HepG2 (cell line): Measurements from ENCODE around the gene FYB2. TPM values are rescaled to one million over a fixed set of nuclear protein-coding genes. Genes with fewer than 3 reads are reported as not detected.

Experiments
- ATAC-seq: fragments of 200-7000 bp; cut with Tn5 transposase; 3 replicates; pipeline ENCODE4 v1.9.1; 2020; ENCODE audit warnings: mild to moderate bottlenecking, moderate library complexity
- BruUV-seq: library from RNA; stranded (reverse); fragments of 400-500 nt; replicated peaks from 2 replicates; lab custom pipeline; 2021; lab: Mats Ljungman, UMichigan
- CTCF ChIA-PET: fragments of 300-600 bp; formaldehyde crosslinking; extraction: SDS; loops from one replicate; lab custom pipeline; 2021; ENCODE audit warnings: low total read pairs, inconsistent platforms, low intra/inter-chr PET ratio; lab: Yijun Ruan, JAX
- POLR2A ChIA-PET: fragments of 350-600 bp; sonication (Branson Sonifier 250); formaldehyde crosslinking; loops from one replicate; lab custom pipeline; 2020; ENCODE audit warnings: antibody characterized with exemption, inconsistent platforms; lab: Yijun Ruan, JAX
- DNase-seq: peaks from one replicate; pipeline ENCODE4 v3.0.0-alpha.2; 2015; ENCODE audit warnings: low spot score
- FAIRE-seq: peaks from 3 replicates; lab custom pipeline; 2011; peaks lifted over from hg19 to GRCh38; lab: Jason Lieb, UNC
- H2AFZ ChIP-seq: one replicate; pipeline ENCODE4 v1.6.1; 2011; ENCODE audit warnings: low read length, inconsistent platforms
- H3K27ac ChIP-seq: fragments of 300-600 bp; 3 replicates; pipeline ENCODE4 v1.8.0; 2011; ENCODE audit warnings: mixed run types, mild to moderate bottlenecking, mixed read lengths, low read length, inconsistent platforms; ENCODE audit not compliant: insufficient read depth; ENCODE audit errors: extremely low read length
- H3K27me3 ChIP-seq, 2 experiments: fragments of 200-600 bp in 1 of 2; 2 replicates in 1 of 2; 3 replicates in 1 of 2; pipeline versions ENCODE4 v1.6.0 to v1.8.0; 2011; ENCODE audit warnings: low read length in 2 of 2, mild to moderate bottlenecking in 2 of 2, moderate library complexity in 2 of 2, inconsistent platforms in 1 of 2; ENCODE audit not compliant: insufficient read depth in 2 of 2, control insufficient read depth in 1 of 2
- H3K36me3 ChIP-seq, 2 experiments: fragments of 200-600 bp in 1 of 2; replicated peaks in 1 of 2; 2 replicates in 1 of 2; 3 replicates in 1 of 2; pipeline versions ENCODE4 v1.5.1 to v1.8.0; 2011; ENCODE audit warnings: low read length in 2 of 2, inconsistent platforms in 1 of 2; ENCODE audit not compliant: insufficient read depth in 2 of 2, control insufficient read depth in 1 of 2
- H3K4me1 ChIP-seq: 2 replicates; pipeline ENCODE4 v1.5.1; 2012; ENCODE audit warnings: low read length, inconsistent platforms; ENCODE audit not compliant: insufficient read depth
- H3K4me2 ChIP-seq: 2 replicates; pipeline ENCODE4 v1.6.0; 2011; ENCODE audit warnings: low read depth, low read length, inconsistent platforms
- H3K4me3 ChIP-seq, 3 experiments: fragments of 200-600 bp in 1 of 3; sonication (generic), shearing (Covaris generic) in 1 of 3; replicated peaks in 1 of 3; 2 replicates each; pipeline ENCODE4 v1.5.1; 2011 to 2016; ENCODE audit warnings: low read length in 3 of 3, inconsistent platforms in 2 of 3, low read depth in 2 of 3, mild to moderate bottlenecking in 2 of 3, control low read depth in 1 of 3, mixed read lengths in 1 of 3; ENCODE audit not compliant: insufficient read depth in 1 of 3
- H3K79me2 ChIP-seq: one replicate; pipeline ENCODE4 v1.6.1; 2011; ENCODE audit warnings: low read length, inconsistent platforms; ENCODE audit not compliant: insufficient read depth
- H3K9ac ChIP-seq: 2 replicates; pipeline ENCODE4 v1.6.0; 2011; ENCODE audit warnings: mild to moderate bottlenecking, low read depth, low read length, inconsistent platforms; ENCODE audit not compliant: insufficient read depth
- H3K9me3 ChIP-seq: 2 replicates; pipeline ENCODE4 v1.5.1; 2012; ENCODE audit warnings: mild to moderate bottlenecking, low read length
- H4K20me1 ChIP-seq: 2 replicates; pipeline ENCODE4 v1.6.0; 2011; ENCODE audit warnings: inconsistent platforms, mild to moderate bottlenecking, low read length, moderate library complexity; ENCODE audit not compliant: insufficient read depth
- ARNT ChIP-seq: fragments of 450-650 bp; IDR thresholded peaks from 2 replicates; pipeline ENCODE4 v1.6.1; 2017
- ATAD3A ChIP-seq: sonication (generic); formaldehyde crosslinking; IDR thresholded peaks from 2 replicates; pipeline ENCODE4 v1.4.0; 2020; ENCODE audit warnings: missing genetic modification reagents
- BHLHE40 ChIP-seq: IDR thresholded peaks from 2 replicates; pipeline ENCODE4 v1.6.1; 2011; ENCODE audit warnings: low read length, improper control_type of control experiment
- DPF2 ChIP-seq: sonication (generic); formaldehyde crosslinking; IDR thresholded peaks from 2 replicates; pipeline ENCODE4 v1.4.0; 2020; ENCODE audit warnings: mild to moderate bottlenecking, low read depth, missing genetic modification reagents, borderline replicate concordance
- FOSL2 ChIP-seq: sonication (generic); formaldehyde crosslinking; IDR thresholded peaks from 2 replicates; pipeline ENCODE4 v1.4.0; 2020; ENCODE audit warnings: missing genetic modification reagents
- PCBP2 ChIP-seq: fragments of 200-400 bp; formaldehyde crosslinking; optimal IDR thresholded peaks from 2 replicates; pipeline ENCODE3; 2018; ENCODE audit warnings: low read length, low read depth; ENCODE audit not compliant: poor library complexity, severe bottlenecking
- SIX4 ChIP-seq: sonication (generic); formaldehyde crosslinking; IDR thresholded peaks from 2 replicates; pipeline ENCODE4 v1.4.0; 2020; ENCODE audit warnings: missing genetic modification reagents
- SOX5 ChIP-seq: IDR thresholded peaks from 2 replicates; pipeline ENCODE4 v1.6.1; 2016; ENCODE audit warnings: borderline replicate concordance
- TBX3 ChIP-seq: fragments of 450-650 bp; IDR thresholded peaks from 2 replicates; pipeline ENCODE4 v1.6.1; 2017; ENCODE audit warnings: antibody characterized with exemption, mild to moderate bottlenecking, inconsistent platforms, borderline replicate concordance
- ZNF142 ChIP-seq: sonication (generic); formaldehyde crosslinking; IDR thresholded peaks from 2 replicates; pipeline ENCODE4 v1.4.0; 2020; ENCODE audit warnings: missing genetic modification reagents
- ZNF253 ChIP-seq: sonication (generic); formaldehyde crosslinking; IDR thresholded peaks from 2 replicates; pipeline ENCODE4 v1.8.0; 2022; ENCODE audit warnings: mild to moderate bottlenecking, missing genetic modification reagents, borderline replicate concordance
- ZNF280D ChIP-seq: sonication (generic); formaldehyde crosslinking; IDR thresholded peaks from 2 replicates; pipeline ENCODE4 v1.5.1; 2020; ENCODE audit warnings: mild to moderate bottlenecking, missing genetic modification reagents
- WGBS: methylation state at CpG from one replicate; pipeline ENCODE4 v1.1.6; 2017; ENCODE audit warnings: low lambda C conversion rate; 5-methylcytosine and 5-hydroxymethylcytosine counted together
- in situ Hi-C: cut with HindIII; loops from 2 replicates; pipeline ENCODE4 v1.10.0; 2017; ENCODE audit warnings: low pct_unique_long_range_greater_than_20kb; ENCODE audit not compliant: extremely low pct_ligation_motif_present
- intact Hi-C: fragments of 100-400 bp; cut with micrococcal nuclease; formaldehyde crosslinking; loops from one replicate; pipeline ENCODE4 v1.10.0; 2022; ENCODE audit not compliant: unreplicated experiment
- polyA plus RNA-seq, 8 experiments: library from polyadenylated mRNA; depleted of rRNA in 3 of 8; stranded (reverse) in 7 of 8; unstranded in 1 of 8; fragments of >200 nt; fragmentation: Illumina TruSeq in 4 of 8; extraction: Trizol in 4 of 8; gene quantifications; 2 replicates each; pipeline versions ENCODE4 v1.2.1 to v1.2.3, GENCODE V29; 2011 to 2016; ENCODE audit warnings: low read depth in 4 of 8, missing spikeins in 1 of 8, mixed read lengths in 1 of 8; ENCODE audit not compliant: insufficient read depth in 1 of 8
- total RNA-seq, 5 experiments: library from RNA; depleted of rRNA; stranded (reverse); fragments of >200 nt; fragmentation: Illumina TruSeq; extraction: Trizol; gene quantifications; 2 replicates each; pipeline ENCODE4 v1.2.3, GENCODE V29; 2016; ENCODE audit warnings: low read depth in 1 of 5

Gene FYB2
- total and polyA plus RNA-seq, 2 of the 13 experiments (the other 11 are each of a cell fraction or from before 2014, with no cell fraction given) = 1.2 to 2.7 TPM

DNA sequence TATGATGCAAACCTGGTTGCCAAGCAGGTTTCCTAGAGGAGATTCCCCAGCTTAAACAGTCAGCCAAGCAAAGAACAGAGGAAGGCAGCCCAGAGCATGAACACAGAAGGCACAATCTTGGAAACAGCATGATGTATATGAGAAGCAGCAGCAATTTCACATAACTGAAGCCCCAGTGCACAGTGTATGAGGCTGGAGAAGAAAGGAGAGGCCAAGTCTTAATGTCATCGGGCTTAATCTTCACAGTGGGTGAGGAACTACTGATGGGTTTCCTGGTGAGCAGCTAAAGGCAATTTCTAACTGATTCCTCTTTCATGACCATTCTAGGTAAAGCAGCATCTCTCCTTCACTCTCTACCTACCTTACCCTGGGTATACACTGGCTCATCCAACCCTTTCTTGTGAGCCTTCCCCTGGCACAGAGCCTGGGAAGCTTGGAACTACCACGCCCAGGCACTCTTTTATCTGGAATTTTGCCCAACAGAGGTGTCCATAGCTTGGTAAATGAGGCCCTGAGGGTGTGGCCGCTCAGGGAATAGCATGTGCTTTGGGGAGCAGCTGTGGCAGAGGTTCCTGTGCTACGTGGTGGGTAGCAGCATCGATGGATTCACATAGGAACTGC lies 22.0 kb downstream of the FYB2 start:
- Histone ChIP-seq H3K27me3 (no peaks in the 10 kb centered on the region), H3K9ac (no peak overlapping the region), H3K4me1 (no peaks in the 10 kb centered on the region), H3K36me3 (no peaks in the 10 kb centered on the region), H3K27ac (no peak overlapping the region), H4K20me1 (no peaks in the 10 kb centered on the region), H2AFZ (no peak overlapping the region), H3K4me3 (no peak overlapping the region), H3K9me3 (no peaks in the 10 kb centered on the region), H3K79me2 (no peaks in the 10 kb centered on the region), H3K4me2 (no peak overlapping the region)
- no peak for TF ChIP-seq ATAD3A (CRISPR knock-in tag)
- no peak for TF ChIP-seq FOSL2 (CRISPR knock-in tag)
- TF ChIP-seq SIX4 (CRISPR knock-in tag) = no peak
- no peak for TF ChIP-seq ARNT
- no peak for TF ChIP-seq ZNF142
- no peak for TF ChIP-seq SOX5 (CRISPR knock-in tag)
- no peak for TF ChIP-seq BHLHE40
- no peak for TF ChIP-seq PCBP2
- TF ChIP-seq TBX3 = no peak
- no peak for TF ChIP-seq ZNF280D (CRISPR knock-in tag)
- no peak for TF ChIP-seq DPF2 (CRISPR knock-in tag)
- no peak for TF ChIP-seq ZNF253 (CRISPR knock-in tag)
- CTCF ChIA-PET = no interaction called here
- FAIRE-seq (no peak), DNase-seq (no peak), ATAC-seq (no peak)
- in situ Hi-C loops = no loop called here
- BruUV-seq = no TSS peak
- WGBS = 93% methylated on average over 5 of the region's 5 CpGs
- POLR2A ChIA-PET = no interaction called here
- intact Hi-C loops = no loop called here
